ENCODE results near the gene SSTR5. TPM values are rescaled to one million over a fixed set of nuclear protein-coding genes. Genes with fewer than 3 reads are reported as not detected.

SSTR5 gene
- total and polyA plus RNA-seq, 2 donors (not counting 1 experiment from before 2014, with no cell fraction given): not detected

GRCh38 chr16:1054660-1055556 is 17.6 kb upstream of the SSTR5 start:
- Mint-ChIP-seq H3K9me3 (ENCODE audit: insufficient read depth) (peaks cover 4% of the 10 kb centered on the region), H3K27ac (no peak overlapping the region), H3K27me3 (peaks cover 4% of the 10 kb centered on the region), H3K4me1 (no peaks in the 10 kb centered on the region), H3K4me3 (no peak overlapping the region)
- intact Hi-C loops (cut with micrococcal nuclease): no loop called here
- no peaks in the 10 kb centered on the region for H3K4me1 ChIP-seq (ENCODE audit: control insufficient read depth in 2 of 2, insufficient read depth in 2 of 2, low read length in 2 of 2)
- H3K9ac ChIP-seq (ENCODE audit: low read length): no peak overlapping the region
- H3K9me3 ChIP-seq (ENCODE audit: control extremely low read depth in 1 of 3, control insufficient read depth in 2 of 3, insufficient read depth in 1 of 3, low read length in 2 of 3): peaks cover 0 to 40% (median 0%) of the 10 kb centered on the region in 3 donors
- H4K20me1 ChIP-seq (ENCODE audit: control insufficient read depth, insufficient read depth, low read length, poor library complexity, severe bottlenecking): no peaks in the 10 kb centered on the region
- H3K36me3 ChIP-seq (replicated peaks in 1 of 2; ENCODE audit: control extremely low read depth in 1 of 2, control insufficient read depth in 1 of 2, extremely low read depth in 1 of 2, insufficient read depth in 2 of 2, low read length in 1 of 2): no peaks in the 10 kb centered on the region
- peaks cover 0 to 21% (median 0%) of the 10 kb centered on the region in 4 experiments for H3K27me3 ChIP-seq (replicated peaks in 1 of 4; ENCODE audit: control extremely low read depth in 1 of 4, control insufficient read depth in 3 of 4, insufficient read depth in 4 of 4, low read length in 3 of 4)
- 44% methylated on average over 30 of the region's 34 CpGs for WGBS (ENCODE audit: insufficient coverage)
- ChIA-PET CTCF (no interaction called here), POLR2A (no interaction called here)
- no peak overlapping the region for H3K4me3 ChIP-seq (ENCODE audit: control extremely low read depth in 1 of 5, extremely low read depth in 1 of 5, insufficient read depth in 1 of 5, low read depth in 2 of 5, low read length in 4 of 5)
- H3K4me2 ChIP-seq (replicated peaks; ENCODE audit: low read depth, low read length, poor library complexity, severe bottlenecking): no peak overlapping the region
- TF ChIP-seq CTCF (IDR thresholded peaks at IDR 0.05): no peak
- no peak for TF ChIP-seq EZH2 (IDR thresholded peaks at IDR 0.05; ENCODE audit: borderline replicate concordance, insufficient read depth, low read depth, low read length, poor library complexity, severe bottlenecking)
- no peak overlapping the region for H3K27ac ChIP-seq (ENCODE audit: low read length in 2 of 2)
- ATAC-seq (ENCODE audit: low read depth) (no peak), DNase-seq (no peak)
- H3K79me2 ChIP-seq (ENCODE audit: control insufficient read depth, insufficient read depth, low read length): no peaks in the 10 kb centered on the region
- no peak overlapping the region for H2AFZ ChIP-seq (ENCODE audit: insufficient read depth, low read depth, low read length, poor library complexity, severe bottlenecking)

DNA sequence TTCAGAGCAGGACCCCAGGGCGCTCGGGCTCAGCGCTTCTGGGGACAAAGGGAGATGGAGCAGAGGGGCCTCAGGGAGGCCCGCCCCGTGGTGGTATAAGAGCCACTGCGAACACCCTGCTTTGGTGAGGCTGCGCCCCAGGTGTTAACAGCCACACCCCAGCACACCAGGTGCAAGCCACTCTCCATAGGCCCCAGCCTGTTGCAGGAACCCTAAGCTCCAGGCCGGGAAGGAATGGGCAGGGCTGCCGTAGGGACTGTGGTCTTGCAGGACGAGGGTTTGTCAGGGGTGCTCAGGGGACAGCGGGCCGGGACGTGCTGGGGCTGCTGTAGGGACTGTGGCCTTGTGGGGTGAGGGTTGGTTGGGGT is 17.0 kb upstream of the SSTR5 start:
- H3K27me3 ChIP-seq (replicated peaks in 1 of 4; ENCODE audit: control extremely low read depth in 1 of 4, control insufficient read depth in 3 of 4, insufficient read depth in 4 of 4, low read length in 3 of 4): peaks cover 0 to 21% (median 0%) of the 10 kb centered on the region in 4 experiments
- POLR2A ChIA-PET: no interaction called here
- CTCF ChIA-PET: no interaction called here

More for the DNA sequence above, 17.0 kb upstream of the SSTR5 start:
- Mint-ChIP-seq H3K27ac (no peak overlapping the region), H3K4me3 (no peak overlapping the region), H3K4me1 (no peaks in the 10 kb centered on the region), H3K27me3 (peaks cover 4% of the 10 kb centered on the region), H3K9me3 (ENCODE audit: insufficient read depth) (peaks cover 4% of the 10 kb centered on the region)
- no peak overlapping the region for H2AFZ ChIP-seq (ENCODE audit: insufficient read depth, low read depth, low read length, poor library complexity, severe bottlenecking)
- WGBS (ENCODE audit: insufficient coverage): 70% methylated on average over 13 of the region's 13 CpGs
- intact Hi-C loops (cut with micrococcal nuclease): no loop called here
- no peak overlapping the region for H3K9ac ChIP-seq (ENCODE audit: low read length)
- ATAC-seq (ENCODE audit: low read depth): no peak
- no peak for TF ChIP-seq EZH2 (IDR thresholded peaks at IDR 0.05; ENCODE audit: borderline replicate concordance, insufficient read depth, low read depth, low read length, poor library complexity, severe bottlenecking)
- TF ChIP-seq CTCF (IDR thresholded peaks at IDR 0.05): no peak
- no peaks in the 10 kb centered on the region for H3K79me2 ChIP-seq (ENCODE audit: control insufficient read depth, insufficient read depth, low read length)
- no peaks in the 10 kb centered on the region for H3K36me3 ChIP-seq (replicated peaks in 1 of 2; ENCODE audit: control extremely low read depth in 1 of 2, control insufficient read depth in 1 of 2, extremely low read depth in 1 of 2, insufficient read depth in 2 of 2, low read length in 1 of 2)
- no peaks in the 10 kb centered on the region for H3K4me1 ChIP-seq (ENCODE audit: control insufficient read depth in 2 of 2, insufficient read depth in 2 of 2, low read length in 2 of 2)
- no peak overlapping the region for H3K4me2 ChIP-seq (replicated peaks; ENCODE audit: low read depth, low read length, poor library complexity, severe bottlenecking)
- no peak overlapping the region for H3K27ac ChIP-seq (ENCODE audit: low read length in 2 of 2)
- no peaks in the 10 kb centered on the region for H4K20me1 ChIP-seq (ENCODE audit: control insufficient read depth, insufficient read depth, low read length, poor library complexity, severe bottlenecking)
- no peak for DNase-seq
- no peak overlapping the region for H3K4me3 ChIP-seq (ENCODE audit: control extremely low read depth in 1 of 5, extremely low read depth in 1 of 5, insufficient read depth in 1 of 5, low read depth in 2 of 5, low read length in 4 of 5)
- peaks cover 0 to 47% (median 0%) of the 10 kb centered on the region in 3 donors for H3K9me3 ChIP-seq (ENCODE audit: control extremely low read depth in 1 of 3, control insufficient read depth in 2 of 3, insufficient read depth in 1 of 3, low read length in 2 of 3)

Measured in B cell (primary cell).